WTC11 (cell line): Measurements from ENCODE around the gene TLK1. TPM values are rescaled to one million over a fixed set of nuclear protein-coding genes. Genes with fewer than 3 reads are reported as not detected.

ENCODE experiments used
- ATAC-seq: fragments of 200-7000 bp; cut with Tn5 transposase; 2 replicates; pipeline ENCODE4 v1.10.0; 2021; ENCODE audit warnings: mild to moderate bottlenecking, moderate library complexity
- CTCF ChIA-PET: fragments of 300-600 bp; sonication (Branson Sonifier 250); formaldehyde crosslinking; loops from one replicate; lab custom pipeline; 2021; ENCODE audit warnings: antibody characterized with exemption; lab: Charles Lee
- POLR2A ChIA-PET: fragments of 350-600 bp; sonication (Branson Sonifier 250); formaldehyde crosslinking; loops from one replicate; lab custom pipeline; 2021; ENCODE audit warnings: antibody characterized with exemption; lab: Charles Lee
- DNase-seq: peaks from one replicate; pipeline ENCODE4 v3.0.0; 2021; ENCODE audit warnings: low spot score
- H3K27ac Mint-ChIP-seq: 2 replicates; pipeline ENCODE4 v1.8.0; 2021; ENCODE audit warnings: mixed read lengths
- H3K27me3 Mint-ChIP-seq: 2 replicates; pipeline ENCODE4 v1.8.0; 2021; ENCODE audit warnings: low read depth, mild to moderate bottlenecking, moderate library complexity, mixed read lengths
- H3K36me3 Mint-ChIP-seq: 2 replicates; pipeline ENCODE4 v1.8.0; 2021; ENCODE audit warnings: mixed read lengths
- H3K4me1 Mint-ChIP-seq: 2 replicates; pipeline ENCODE4 v1.8.0; 2022; ENCODE audit warnings: mixed read lengths
- H3K4me3 Mint-ChIP-seq: 2 replicates; pipeline ENCODE4 v1.8.0; 2021; ENCODE audit warnings: mild to moderate bottlenecking, moderate library complexity, mixed read lengths
- H3K9me3 Mint-ChIP-seq: 2 replicates; pipeline ENCODE4 v1.8.0; 2021; ENCODE audit warnings: mixed read lengths
- AR ChIP-seq: fragments of 250-450 bp; sonication (Bioruptor Pico); IDR thresholded peaks from 2 replicates; pipeline ENCODE4 v1.9.0; 2021; ENCODE audit warnings: mild to moderate bottlenecking
- ATF2 ChIP-seq: sonication (generic); formaldehyde crosslinking; IDR thresholded peaks from 2 replicates; pipeline ENCODE4 v1.8.1; 2022; ENCODE audit warnings: low read depth, missing genetic modification reagents, borderline replicate concordance
- ATF3 ChIP-seq: sonication (generic); formaldehyde crosslinking; conservative IDR thresholded peaks from 2 replicates; pipeline ENCODE4 v1.8.1; 2022; ENCODE audit warnings: mild to moderate bottlenecking, missing genetic modification reagents
- ERG ChIP-seq: fragments of 250-450 bp; sonication (Bioruptor Pico); IDR thresholded peaks from 2 replicates; pipeline ENCODE4 v1.8.0; 2021; ENCODE audit warnings: mild to moderate bottlenecking
- ESRRA ChIP-seq: sonication (generic); formaldehyde crosslinking; IDR thresholded peaks from 2 replicates; pipeline ENCODE4 v1.8.1; 2022; ENCODE audit warnings: mild to moderate bottlenecking, missing genetic modification reagents, borderline replicate concordance
- ETV6 ChIP-seq: sonication (generic); formaldehyde crosslinking; IDR thresholded peaks from 2 replicates; pipeline ENCODE4 v1.8.1; 2022; ENCODE audit warnings: mild to moderate bottlenecking, missing genetic modification reagents
- FOXK1 ChIP-seq: sonication (generic); formaldehyde crosslinking; IDR thresholded peaks from 2 replicates; pipeline ENCODE4 v1.8.0; 2022; ENCODE audit warnings: mild to moderate bottlenecking, moderate library complexity, missing genetic modification reagents
- MAX ChIP-seq: sonication (generic); formaldehyde crosslinking; IDR thresholded peaks from 2 replicates; pipeline ENCODE4 v1.8.0; 2022; ENCODE audit warnings: mild to moderate bottlenecking, missing genetic modification reagents
- MXD4 ChIP-seq: fragments of 250-450 bp; sonication (Bioruptor Pico); IDR thresholded peaks from 2 replicates; pipeline ENCODE4 v1.8.0; 2021; ENCODE audit warnings: mild to moderate bottlenecking, moderate library complexity, borderline replicate concordance
- SMAD4 ChIP-seq: sonication (generic); formaldehyde crosslinking; IDR thresholded peaks from 2 replicates; pipeline ENCODE4 v1.8.0; 2022; ENCODE audit warnings: mild to moderate bottlenecking, missing genetic modification reagents
- STAT6 ChIP-seq: sonication (generic); formaldehyde crosslinking; conservative IDR thresholded peaks from 2 replicates; pipeline ENCODE4 v1.8.1; 2023; ENCODE audit warnings: mild to moderate bottlenecking, low read depth, missing genetic modification reagents, moderate library complexity
- TEAD1 ChIP-seq: sonication (generic); formaldehyde crosslinking; IDR thresholded peaks from 2 replicates; pipeline ENCODE4 v1.8.0; 2022; ENCODE audit warnings: mild to moderate bottlenecking, missing genetic modification reagents
- USF2 ChIP-seq: sonication (generic); formaldehyde crosslinking; IDR thresholded peaks from 2 replicates; pipeline ENCODE4 v1.8.1; 2023; ENCODE audit warnings: mild to moderate bottlenecking, missing genetic modification reagents, moderate library complexity
- ZMAT4 ChIP-seq: fragments of 250-450 bp; sonication (Bioruptor Pico); IDR thresholded peaks from 2 replicates; pipeline ENCODE4 v1.9.0; 2021; ENCODE audit warnings: mild to moderate bottlenecking
- ZNF138 ChIP-seq: sonication (generic); formaldehyde crosslinking; conservative IDR thresholded peaks from 2 replicates; pipeline ENCODE4 v1.8.1; 2022; ENCODE audit warnings: mild to moderate bottlenecking, moderate library complexity, missing genetic modification reagents
- ZNF416 ChIP-seq: fragments of 250-450 bp; sonication (Bioruptor Pico); IDR thresholded peaks from 2 replicates; pipeline ENCODE4 v1.9.0; 2021; ENCODE audit warnings: mild to moderate bottlenecking, inconsistent platforms
- ZNF532 ChIP-seq: fragments of 250-450 bp; sonication (Bioruptor Pico); IDR thresholded peaks from 2 replicates; pipeline ENCODE4 v1.9.0; 2021; ENCODE audit warnings: mild to moderate bottlenecking, borderline replicate concordance
- ZSCAN18 ChIP-seq: fragments of 250-450 bp; sonication (Bioruptor Pico); IDR thresholded peaks from 2 replicates; pipeline ENCODE4 v2.1.2; 2022; ENCODE audit warnings: mild to moderate bottlenecking, moderate library complexity
- total RNA-seq: library from RNA; stranded (reverse); gene quantifications from 3 replicates; pipeline ENCODE4 v1.2.3, GENCODE V29; 2021

TLK1 gene
- total RNA-seq, 1 experiment from 2014 or later = 91.1 TPM

- TF ChIP-seq USF2 (CRISPR knock-in tag) = no peak
- TF ChIP-seq ZSCAN18 (CRISPR knock-in tag) = no peak
- no peak for TF ChIP-seq ERG (CRISPR knock-in tag)
- no peak for TF ChIP-seq ATF2 (CRISPR knock-in tag)
- TF ChIP-seq STAT6 = no peak
- no peak for TF ChIP-seq MAX (CRISPR knock-in tag)
- no peak for TF ChIP-seq SMAD4 (CRISPR knock-in tag)
These were observed 51.1 kb downstream of the TLK1 start (continued) for GRCh38 chr2:171109571-171109970.

- TF ChIP-seq AR (CRISPR knock-in tag) (no peak), ZNF532 (CRISPR knock-in tag) (no peak), ZNF138 (no peak), TEAD1 (CRISPR knock-in tag) (no peak), ATF3 (CRISPR knock-in tag) (no peak), FOXK1 (CRISPR knock-in tag) (no peak), MXD4 (CRISPR knock-in tag) (no peak), ETV6 (CRISPR knock-in tag) (no peak), ESRRA (no peak), USF2 (CRISPR knock-in tag) (no peak), ZNF416 (CRISPR knock-in tag) (no peak), ZMAT4 (CRISPR knock-in tag) (no peak)
- Mint-ChIP-seq H3K4me3 (no peak overlapping the region), H3K4me1 (peaks cover 22% of the 10 kb centered on the region), H3K9me3 (no peaks in the 10 kb centered on the region), H3K27me3 (no peaks in the 10 kb centered on the region), H3K27ac (no peak overlapping the region), H3K36me3 (peaks cover 7% of the 10 kb centered on the region; the same call in 1 of the 2 replicates)
- ChIA-PET POLR2A (no interaction called here), CTCF (no interaction called here)
- DNase-seq = no peak
- no peak for ATAC-seq
These were observed 51.7 kb downstream of the TLK1 start for GRCh38 chr2:171109020-171109419.
